Tibial nerve (tissue), 4 donors: Measurements from ENCODE around the gene SLC38A10. TPM values are rescaled to one million over a fixed set of nuclear protein-coding genes. Genes with fewer than 3 reads are reported as not detected.

Source experiments
- DNase-seq, 2 donors: peaks; one replicate each; pipeline ENCODE4 v3.0.0-alpha.2; 2019; ENCODE audit warnings: low spot score in 2 of 2
- H3K27ac ChIP-seq, 4 donors: fragments of 200-600 bp; sonication (generic) in 3 of 4; one replicate each; pipeline ENCODE4 v1.5.1; 2017 to 2019; ENCODE audit warnings: mild to moderate bottlenecking in 1 of 4
- H3K27me3 ChIP-seq, 2 donors: fragments of 200-600 bp; sonication (generic) in 1 of 2; one replicate each; pipeline versions ENCODE4 v1.5.1 to v1.6.0; 2017 to 2019
- H3K36me3 ChIP-seq, 3 donors: fragments of 200-600 bp; sonication (generic); one replicate each; pipeline ENCODE4 v1.5.1; 2018 to 2019
- H3K4me1 ChIP-seq, 4 donors: fragments of 200-600 bp; sonication (generic) in 3 of 4; one replicate each; pipeline ENCODE4 v1.5.1; 2017 to 2019
- H3K4me3 ChIP-seq, 4 donors: fragments of 200-600 bp; sonication (generic) in 3 of 4; one replicate each; pipeline ENCODE4 v1.5.1; 2017 to 2019; ENCODE audit warnings: mild to moderate bottlenecking in 1 of 4, moderate library complexity in 1 of 4
- H3K9me3 ChIP-seq, 4 donors: fragments of 200-600 bp; sonication (generic) in 3 of 4; one replicate each; pipeline ENCODE4 v1.5.1; 2017 to 2019
- CTCF ChIP-seq, 5 experiments: fragments of 200-600 bp in 3 of 5; fragments of 450-650 bp in 2 of 5; sonication (generic) in 3 of 5; IDR thresholded peaks; one replicate each; pipeline ENCODE4 v1.5.1; 2016 to 2019; ENCODE audit warnings: antibody characterized with exemption in 5 of 5, mild to moderate bottlenecking in 3 of 5, moderate library complexity in 2 of 5
- EP300 ChIP-seq, 2 donors: sonication (generic); formaldehyde crosslinking; IDR thresholded peaks; one replicate each; pipeline ENCODE4 v1.6.1; 2017; ENCODE audit warnings: antibody characterized with exemption in 2 of 2, mild to moderate bottlenecking in 1 of 2
- POLR2A ChIP-seq, 2 donors: fragments of 450-650 bp; IDR thresholded peaks; one replicate each; pipeline ENCODE4 v1.6.1; 2017; ENCODE audit warnings: antibody characterized with exemption in 2 of 2, mild to moderate bottlenecking in 2 of 2, moderate library complexity in 2 of 2
- WGBS, 2 donors: methylation state at CpG; one replicate each; pipeline ENCODE4 v1.1.5; 2018; 5-methylcytosine and 5-hydroxymethylcytosine counted together
- total RNA-seq, 4 donors: library from RNA; depleted of rRNA; stranded (reverse); fragments of >200 nt; gene quantifications; one replicate each; pipeline ENCODE4 v1.1.0, GENCODE V29; 2016

The SLC38A10 gene
- total RNA-seq, 4 donors from 2014 or later, result 80.0 to 149 (median 123) TPM

- H3K27ac ChIP-seq, result no peak overlapping the region
- H3K36me3 ChIP-seq, result no peaks in the 10 kb centered on the region
- no peaks in the 10 kb centered on the region for H3K27me3 ChIP-seq
- DNase-seq, result no peak
- 27 to 56% methylated on average over 3 to 19 of the region's 19 CpGs for WGBS, 2 donors
- no peak for TF ChIP-seq EP300 (IDR thresholded peaks at IDR 0.05)
- TF ChIP-seq POLR2A (IDR thresholded peaks at IDR 0.05), result no peak
- H3K9me3 ChIP-seq, result no peaks in the 10 kb centered on the region
- no peak overlapping the region for H3K4me3 ChIP-seq
- H3K4me1 ChIP-seq, result peaks cover 0 to 19% (median under 1%) of the 10 kb centered on the region in 4 donors
Measured at GRCh38 chr17:81315129-81315884, 20.2 kb upstream of the SLC38A10 start.

- H3K27ac ChIP-seq, result no peak overlapping the region
- no peaks in the 10 kb centered on the region for H3K27me3 ChIP-seq
- 51 to 69% methylated on average over 11 to 19 of the region's 21 CpGs for WGBS, 2 donors
Measured at GRCh38 chr17:81314398-81315081, 19.4 kb upstream of the SLC38A10 start.

GRCh38 chr17:81313776-81314397, 18.8 kb upstream of the SLC38A10 start:
- H3K9me3 ChIP-seq, result no peaks in the 10 kb centered on the region
- no peaks in the 10 kb centered on the region for H3K36me3 ChIP-seq
- no peak overlapping the region for H3K4me3 ChIP-seq
- no peak overlapping the region for H3K27ac ChIP-seq
- peaks cover 0 to 33% (median 12%) of the 10 kb centered on the region in 4 donors for H3K4me1 ChIP-seq
- TF ChIP-seq POLR2A (IDR thresholded peaks at IDR 0.05) (no peak), CTCF (IDR thresholded peaks at IDR 0.05) (no peak), EP300 (IDR thresholded peaks at IDR 0.05) (no peak)
- WGBS, 2 donors, result 81 to 85% methylated on average over 16 to 17 of the region's 17 CpGs
- H3K27me3 ChIP-seq, result no peaks in the 10 kb centered on the region
- DNase-seq, result no peak

More at GRCh38 chr17:81314398-81315081, 19.4 kb upstream of the SLC38A10 start:
- Histone ChIP-seq H3K36me3 (no peaks in the 10 kb centered on the region), H3K4me3 (no peak overlapping the region), H3K9me3 (no peaks in the 10 kb centered on the region), H3K4me1 (peaks cover 0 to 27% (median 7%) of the 10 kb centered on the region in 4 donors)
- TF ChIP-seq CTCF (IDR thresholded peaks at IDR 0.05) (no peak), EP300 (IDR thresholded peaks at IDR 0.05) (no peak), POLR2A (IDR thresholded peaks at IDR 0.05) (no peak)
- no peak for DNase-seq

GRCh38 chr17:81312624-81313325, 17.7 kb upstream of the SLC38A10 start:
- H3K27me3 ChIP-seq, result no peaks in the 10 kb centered on the region
- H3K9me3 ChIP-seq, result no peaks in the 10 kb centered on the region
- no peak for DNase-seq
- WGBS, 2 donors, result 86 to 87% methylated on average over 12 to 22 of the region's 22 CpGs
- H3K36me3 ChIP-seq, result no peaks in the 10 kb centered on the region
- TF ChIP-seq CTCF (IDR thresholded peaks at IDR 0.05), result no peak
- TF ChIP-seq EP300 (IDR thresholded peaks at IDR 0.05), result no peak
- TF ChIP-seq POLR2A (IDR thresholded peaks at IDR 0.05), result no peak
- peaks cover 0 to 36% (median 12%) of the 10 kb centered on the region in 4 donors for H3K4me1 ChIP-seq
- no peak overlapping the region for H3K27ac ChIP-seq
- no peak overlapping the region for H3K4me3 ChIP-seq

GRCh38 chr17:81311946-81312345, 16.8 kb upstream of the SLC38A10 start:
- 86 to 92% methylated on average over 10 to 13 of the region's 14 CpGs for whole genome bisulfite sequencing, 2 donors

More at GRCh38 chr17:81311946-81312345, 16.8 kb upstream of the SLC38A10 start:
- Histone ChIP-seq H3K4me1 (peaks cover 0 to 36% (median 12%) of the 10 kb centered on the region in 4 donors), H3K4me3 (no peak overlapping the region), H3K27me3 (no peaks in the 10 kb centered on the region), H3K36me3 (no peaks in the 10 kb centered on the region), H3K9me3 (no peaks in the 10 kb centered on the region), H3K27ac (no peak overlapping the region)
- DNase-seq, result no peak
- TF ChIP-seq POLR2A (IDR thresholded peaks at IDR 0.05) (no peak), EP300 (IDR thresholded peaks at IDR 0.05) (no peak), CTCF (IDR thresholded peaks at IDR 0.05) (no peak)
